Measurements from ENCODE around the gene PLEKHD1. TPM values are rescaled to one million over a fixed set of nuclear protein-coding genes. Genes with fewer than 3 reads are reported as not detected.
A peak's percentile ranks its signal among the peaks of the same experiment; 100 is the strongest.
"Not testable (repeated sequence)": the region's sequence is repeated elsewhere in the genome, so short reads cannot be mapped to it uniquely, and the experiment has no call there.

The PLEKHD1 gene
- total and polyA plus RNA-seq, 2 donors = 0.09 to 0.30 TPM

GRCh38 chr14:69476824-69477450 is 7.6 kb upstream of the PLEKHD1 start:
- H3K9me3 ChIP-seq (ENCODE audit: control insufficient read depth in 2 of 2, insufficient read depth in 1 of 2, low read length in 1 of 2); H3K4me3 ChIP-seq (ENCODE audit: low read length in 2 of 2); H3K27ac ChIP-seq (ENCODE audit: low read depth in 1 of 2, low read length in 1 of 2); H3K4me1 ChIP-seq (ENCODE audit: control insufficient read depth in 2 of 2, insufficient read depth in 2 of 2, low read length in 2 of 2); DNase-seq (ENCODE audit: low read depth in 6 of 9, low spot score in 9 of 9); H3K36me3 ChIP-seq (ENCODE audit: control insufficient read depth in 2 of 2, insufficient read depth in 2 of 2, low read length in 1 of 2): not testable (repeated sequence)
- WGBS = 96% methylated on average over 5 of the region's 5 CpGs
- H3K27me3 ChIP-seq (ENCODE audit: control insufficient read depth in 2 of 2, insufficient read depth in 1 of 2, low read length in 1 of 2) = peaks cover 3 to 12% of the 10 kb centered on the region in 2 donors

GRCh38 chr14:69478055-69478454 is 6.5 kb upstream of the PLEKHD1 start:
- not testable (repeated sequence) for H3K9me3 ChIP-seq (ENCODE audit: control insufficient read depth in 2 of 2, insufficient read depth in 1 of 2, low read length in 1 of 2); H3K36me3 ChIP-seq (ENCODE audit: control insufficient read depth in 2 of 2, insufficient read depth in 2 of 2, low read length in 1 of 2); DNase-seq (ENCODE audit: low read depth in 6 of 9, low spot score in 9 of 9); H3K27ac ChIP-seq (ENCODE audit: low read depth in 1 of 2, low read length in 1 of 2); H3K4me1 ChIP-seq (ENCODE audit: control insufficient read depth in 2 of 2, insufficient read depth in 2 of 2, low read length in 2 of 2); H3K4me3 ChIP-seq (ENCODE audit: low read length in 2 of 2)
- peaks cover 10 to 23% of the 10 kb centered on the region in 2 donors for H3K27me3 ChIP-seq (ENCODE audit: control insufficient read depth in 2 of 2, insufficient read depth in 1 of 2, low read length in 1 of 2)
- WGBS = 95% methylated on average over 2 of the region's 2 CpGs

- no peaks in the 10 kb centered on the region for H3K9me3 ChIP-seq (ENCODE audit: control insufficient read depth in 2 of 2, insufficient read depth in 1 of 2, low read length in 1 of 2)
- peaks cover 27 to 39% of the 10 kb centered on the region in 2 donors for H3K27me3 ChIP-seq (ENCODE audit: control insufficient read depth in 2 of 2, insufficient read depth in 1 of 2, low read length in 1 of 2)
- no peak for DNase-seq (ENCODE audit: low read depth in 6 of 9, low spot score in 9 of 9)
- 95% methylated on average over 5 of the region's 5 CpGs for WGBS
- H3K4me1 ChIP-seq (ENCODE audit: control insufficient read depth in 2 of 2, insufficient read depth in 2 of 2, low read length in 2 of 2) = no peaks in the 10 kb centered on the region
- no peak overlapping the region for H3K4me3 ChIP-seq (ENCODE audit: low read length in 2 of 2)
- no peak overlapping the region for H3K27ac ChIP-seq (ENCODE audit: low read depth in 1 of 2, low read length in 1 of 2)
- H3K36me3 ChIP-seq (ENCODE audit: control insufficient read depth in 2 of 2, insufficient read depth in 2 of 2, low read length in 1 of 2) = no peaks in the 10 kb centered on the region
Observed at GRCh38 chr14:69479696-69480095, 4.8 kb upstream of the PLEKHD1 start.

GRCh38 chr14:69480136-69480535 is 4.4 kb upstream of the PLEKHD1 start:
- Histone ChIP-seq H3K36me3 (ENCODE audit: control insufficient read depth in 2 of 2, insufficient read depth in 2 of 2, low read length in 1 of 2) (no peaks in the 10 kb centered on the region), H3K9me3 (ENCODE audit: control insufficient read depth in 2 of 2, insufficient read depth in 1 of 2, low read length in 1 of 2) (no peaks in the 10 kb centered on the region), H3K4me3 (ENCODE audit: low read length in 2 of 2) (no peak overlapping the region), H3K27me3 (ENCODE audit: control insufficient read depth in 2 of 2, insufficient read depth in 1 of 2, low read length in 1 of 2) (peaks cover 31 to 44% of the 10 kb centered on the region in 2 donors), H3K27ac (ENCODE audit: low read depth in 1 of 2, low read length in 1 of 2) (no peak overlapping the region), H3K4me1 (ENCODE audit: control insufficient read depth in 2 of 2, insufficient read depth in 2 of 2, low read length in 2 of 2) (no peaks in the 10 kb centered on the region)
- no peak for DNase-seq (ENCODE audit: low read depth in 6 of 9, low spot score in 9 of 9)
- WGBS = 71% methylated on average over 5 of the region's 5 CpGs

- no peak overlapping the region for H3K4me3 ChIP-seq (ENCODE audit: low read length in 2 of 2)
- H3K27me3 ChIP-seq (ENCODE audit: control insufficient read depth in 2 of 2, insufficient read depth in 1 of 2, low read length in 1 of 2) = peaks cover 44 to 62% of the 10 kb centered on the region in 2 donors
- no peak overlapping the region for H3K27ac ChIP-seq (ENCODE audit: low read depth in 1 of 2, low read length in 1 of 2)
- no peaks in the 10 kb centered on the region for H3K36me3 ChIP-seq (ENCODE audit: control insufficient read depth in 2 of 2, insufficient read depth in 2 of 2, low read length in 1 of 2)
- no peak for DNase-seq (ENCODE audit: low read depth in 6 of 9, low spot score in 9 of 9)
- H3K4me1 ChIP-seq (ENCODE audit: control insufficient read depth in 2 of 2, insufficient read depth in 2 of 2, low read length in 2 of 2) = no peaks in the 10 kb centered on the region
- WGBS = 76% methylated on average over 5 of the region's 5 CpGs
- H3K9me3 ChIP-seq (ENCODE audit: control insufficient read depth in 2 of 2, insufficient read depth in 1 of 2, low read length in 1 of 2) = no peaks in the 10 kb centered on the region
Observed at GRCh38 chr14:69481815-69482568, 2.5 kb upstream of the PLEKHD1 start.

- Histone ChIP-seq H3K27me3 (ENCODE audit: control insufficient read depth in 2 of 2, insufficient read depth in 1 of 2, low read length in 1 of 2) (peaks cover 44 to 77% of the 10 kb centered on the region in 2 donors), H3K9me3 (ENCODE audit: control insufficient read depth in 2 of 2, insufficient read depth in 1 of 2, low read length in 1 of 2) (no peaks in the 10 kb centered on the region), H3K36me3 (ENCODE audit: control insufficient read depth in 2 of 2, insufficient read depth in 2 of 2, low read length in 1 of 2) (no peaks in the 10 kb centered on the region), H3K27ac (ENCODE audit: low read depth in 1 of 2, low read length in 1 of 2) (no peak overlapping the region), H3K4me1 (ENCODE audit: control insufficient read depth in 2 of 2, insufficient read depth in 2 of 2, low read length in 2 of 2) (no peaks in the 10 kb centered on the region), H3K4me3 (ENCODE audit: low read length in 2 of 2) (peak overlapping the region in 1 of 2 donors; percentile 5)
- WGBS = 10% methylated on average over 54 of the region's 54 CpGs
- no peak for DNase-seq (ENCODE audit: low read depth in 6 of 9, low spot score in 9 of 9)
Observed at GRCh38 chr14:69483765-69484443, 624 bp upstream of the PLEKHD1 start.

GRCh38 chr14:69485315-69485660 is 760 bp downstream of the PLEKHD1 start:
- H3K9me3 ChIP-seq (ENCODE audit: control insufficient read depth in 2 of 2, insufficient read depth in 1 of 2, low read length in 1 of 2) = no peaks in the 10 kb centered on the region
- H3K27ac ChIP-seq (ENCODE audit: low read depth in 1 of 2, low read length in 1 of 2) = no peak overlapping the region
- no peaks in the 10 kb centered on the region for H3K36me3 ChIP-seq (ENCODE audit: control insufficient read depth in 2 of 2, insufficient read depth in 2 of 2, low read length in 1 of 2)
- 58% methylated on average over 11 of the region's 11 CpGs for WGBS
- peaks cover 44 to 72% of the 10 kb centered on the region in 2 donors for H3K27me3 ChIP-seq (ENCODE audit: control insufficient read depth in 2 of 2, insufficient read depth in 1 of 2, low read length in 1 of 2)
- no peak overlapping the region for H3K4me3 ChIP-seq (ENCODE audit: low read length in 2 of 2)
- no peaks in the 10 kb centered on the region for H3K4me1 ChIP-seq (ENCODE audit: control insufficient read depth in 2 of 2, insufficient read depth in 2 of 2, low read length in 2 of 2)
- DNase-seq (ENCODE audit: low read depth in 6 of 9, low spot score in 9 of 9) = no peak

GRCh38 chr14:69485701-69486100 is 1.2 kb downstream of the PLEKHD1 start:
- DNase-seq (ENCODE audit: low read depth in 6 of 9, low spot score in 9 of 9) = no peak

GRCh38 chr14:69487226-69487625 is 2.7 kb downstream of the PLEKHD1 start:
- Histone ChIP-seq H3K9me3 (ENCODE audit: control insufficient read depth in 2 of 2, insufficient read depth in 1 of 2, low read length in 1 of 2) (no peaks in the 10 kb centered on the region), H3K27ac (ENCODE audit: low read depth in 1 of 2, low read length in 1 of 2) (no peak overlapping the region), H3K4me1 (ENCODE audit: control insufficient read depth in 2 of 2, insufficient read depth in 2 of 2, low read length in 2 of 2) (no peaks in the 10 kb centered on the region), H3K36me3 (ENCODE audit: control insufficient read depth in 2 of 2, insufficient read depth in 2 of 2, low read length in 1 of 2) (no peaks in the 10 kb centered on the region), H3K27me3 (ENCODE audit: control insufficient read depth in 2 of 2, insufficient read depth in 1 of 2, low read length in 1 of 2) (peaks cover 40 to 65% of the 10 kb centered on the region in 2 donors), H3K4me3 (ENCODE audit: low read length in 2 of 2) (no peak overlapping the region)
- DNase-seq (ENCODE audit: low read depth in 6 of 9, low spot score in 9 of 9) = no peak
- 79% methylated on average over 4 of the region's 4 CpGs for WGBS

More at GRCh38 chr14:69485701-69486100, 1.2 kb downstream of the PLEKHD1 start:
- Histone ChIP-seq H3K27ac (ENCODE audit: low read depth in 1 of 2, low read length in 1 of 2) (no peak overlapping the region), H3K4me1 (ENCODE audit: control insufficient read depth in 2 of 2, insufficient read depth in 2 of 2, low read length in 2 of 2) (no peaks in the 10 kb centered on the region), H3K9me3 (ENCODE audit: control insufficient read depth in 2 of 2, insufficient read depth in 1 of 2, low read length in 1 of 2) (no peaks in the 10 kb centered on the region), H3K4me3 (ENCODE audit: low read length in 2 of 2) (no peak overlapping the region), H3K27me3 (ENCODE audit: control insufficient read depth in 2 of 2, insufficient read depth in 1 of 2, low read length in 1 of 2) (peaks cover 44 to 73% of the 10 kb centered on the region in 2 donors), H3K36me3 (ENCODE audit: control insufficient read depth in 2 of 2, insufficient read depth in 2 of 2, low read length in 1 of 2) (no peaks in the 10 kb centered on the region)
- WGBS = 88% methylated on average over 6 of the region's 6 CpGs

All from thymus (tissue), 11 donors.